Measurements from ENCODE around the gene MMEL1.
A peak's percentile ranks its signal among the peaks of the same experiment; 100 is the strongest.

MMEL1 gene

DNA sequence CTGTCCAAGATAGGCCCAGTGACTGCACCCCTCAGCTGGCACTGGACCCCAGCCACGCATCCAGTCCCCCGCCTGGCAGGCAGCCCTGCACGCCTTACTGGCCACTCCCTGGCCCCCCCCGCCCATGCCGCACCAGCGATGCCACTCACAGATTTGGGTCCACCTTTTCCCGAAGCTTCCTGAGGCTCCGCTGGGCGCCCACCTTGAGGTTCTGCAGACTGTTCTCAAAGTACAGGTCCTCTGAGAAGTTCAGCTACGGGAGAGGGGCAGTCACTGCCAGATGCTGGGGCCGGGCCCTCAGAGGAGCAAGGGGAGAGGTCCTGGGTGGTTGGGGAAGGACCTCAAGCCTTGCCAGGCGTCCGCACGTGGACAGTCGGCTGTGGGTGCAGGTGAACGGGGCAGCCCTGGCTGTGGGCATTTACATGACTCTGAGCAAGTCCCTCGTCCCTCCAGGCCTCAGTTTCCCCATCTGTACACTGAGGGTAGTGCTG lies 38.1 kb downstream of the MMEL1 start:
- H3K9ac ChIP-seq (ENCODE audit: low read length) = peak overlapping the region; percentile 65
- no peak overlapping the region for H3K4me3 ChIP-seq (ENCODE audit: low read length)
- no peaks in the 10 kb centered on the region for H3K9me3 ChIP-seq (ENCODE audit: control insufficient read depth, low read length)
- no peaks in the 10 kb centered on the region for H3K36me3 ChIP-seq (ENCODE audit: control insufficient read depth, insufficient read depth, low read length)
- peaks cover 4% of the 10 kb centered on the region for H3K27me3 ChIP-seq (ENCODE audit: control insufficient read depth, insufficient read depth, low read length)
- peaks cover 28% of the 10 kb centered on the region for H3K4me1 ChIP-seq (ENCODE audit: control insufficient read depth, insufficient read depth, low read length)

DNA sequence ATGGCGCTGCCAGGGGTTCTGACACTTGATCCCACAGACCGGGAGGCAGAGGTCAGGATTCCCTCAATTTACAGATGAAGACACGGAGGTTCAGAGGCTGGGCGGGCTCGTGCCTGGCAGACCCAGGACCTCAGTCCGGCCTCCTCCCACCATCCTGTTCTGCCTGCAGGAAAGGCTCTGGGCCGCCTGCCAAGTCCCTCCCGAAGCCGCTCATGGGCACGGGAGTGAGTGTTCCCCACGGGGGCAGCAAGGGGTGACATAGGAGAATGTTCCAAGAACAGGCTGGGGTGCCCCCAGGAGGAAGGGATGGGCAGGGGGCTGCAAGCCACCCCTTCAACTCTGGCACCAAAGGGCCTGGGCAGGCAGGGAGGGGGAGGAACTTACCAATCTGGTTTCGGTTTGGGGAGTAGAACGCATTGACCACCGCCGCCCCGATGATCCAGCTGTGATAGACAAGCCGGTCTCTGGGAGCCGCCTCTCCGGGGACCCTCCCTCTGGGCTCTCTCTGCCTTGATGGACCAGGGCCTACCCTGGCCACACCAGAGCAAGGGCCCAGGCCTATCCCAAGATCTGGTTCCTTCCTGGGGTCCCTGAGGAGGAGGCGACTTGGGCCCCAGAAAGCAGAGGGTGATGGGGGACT lies 38.7 kb downstream of the MMEL1 start:
- Histone ChIP-seq H3K9ac (ENCODE audit: low read length) (peak overlapping the region; percentile 65), H3K4me1 (ENCODE audit: control insufficient read depth, insufficient read depth, low read length) (peaks cover 28% of the 10 kb centered on the region), H3K9me3 (ENCODE audit: control insufficient read depth, low read length) (no peaks in the 10 kb centered on the region), H3K4me3 (ENCODE audit: low read length) (peak overlapping the region; percentile 36), H3K36me3 (ENCODE audit: control insufficient read depth, insufficient read depth, low read length) (no peaks in the 10 kb centered on the region), H3K27me3 (ENCODE audit: control insufficient read depth, insufficient read depth, low read length) (peaks cover 4% of the 10 kb centered on the region)

DNA sequence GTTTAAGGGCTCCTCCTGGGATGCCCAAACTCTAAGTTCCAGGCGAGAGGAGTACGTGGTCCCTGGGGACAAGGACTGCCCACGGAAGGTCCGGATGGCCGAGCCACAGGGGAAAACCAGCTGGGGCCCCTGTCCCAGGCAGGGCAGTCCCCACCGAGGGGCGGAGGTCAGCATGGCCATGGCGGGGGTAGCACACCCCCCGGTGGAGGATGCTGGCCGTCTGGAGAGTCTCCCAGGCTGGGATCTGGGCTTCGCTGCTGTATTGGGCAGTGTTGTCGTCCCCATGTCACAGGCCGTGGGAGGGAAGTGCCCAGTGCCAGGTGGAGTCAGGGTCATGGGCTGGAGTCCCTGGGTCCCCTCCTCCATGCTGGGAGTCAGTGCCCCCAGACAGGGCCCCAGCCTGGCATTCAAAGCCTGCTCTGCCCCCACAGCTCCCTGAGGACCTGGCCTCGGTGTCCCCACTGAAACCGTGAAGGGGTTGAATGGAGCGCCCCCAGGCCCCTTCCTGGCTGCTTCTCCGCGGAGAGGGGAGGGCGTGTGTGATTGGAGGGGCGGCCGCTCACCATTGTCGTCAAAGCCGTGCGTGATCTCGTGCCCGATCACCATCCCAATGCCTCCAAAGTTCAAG lies 39.5 kb downstream of the MMEL1 start:
- H3K4me3 ChIP-seq (ENCODE audit: low read length) = peak overlapping the region; percentile 63
- H3K27me3 ChIP-seq (ENCODE audit: control insufficient read depth, insufficient read depth, low read length) = peaks cover 4% of the 10 kb centered on the region
- peak overlapping the region; percentile 65 for H3K9ac ChIP-seq (ENCODE audit: low read length)
- peaks cover 31% of the 10 kb centered on the region for H3K4me1 ChIP-seq (ENCODE audit: control insufficient read depth, insufficient read depth, low read length)
- no peaks in the 10 kb centered on the region for H3K9me3 ChIP-seq (ENCODE audit: control insufficient read depth, low read length)
- no peaks in the 10 kb centered on the region for H3K36me3 ChIP-seq (ENCODE audit: control insufficient read depth, insufficient read depth, low read length)

DNA sequence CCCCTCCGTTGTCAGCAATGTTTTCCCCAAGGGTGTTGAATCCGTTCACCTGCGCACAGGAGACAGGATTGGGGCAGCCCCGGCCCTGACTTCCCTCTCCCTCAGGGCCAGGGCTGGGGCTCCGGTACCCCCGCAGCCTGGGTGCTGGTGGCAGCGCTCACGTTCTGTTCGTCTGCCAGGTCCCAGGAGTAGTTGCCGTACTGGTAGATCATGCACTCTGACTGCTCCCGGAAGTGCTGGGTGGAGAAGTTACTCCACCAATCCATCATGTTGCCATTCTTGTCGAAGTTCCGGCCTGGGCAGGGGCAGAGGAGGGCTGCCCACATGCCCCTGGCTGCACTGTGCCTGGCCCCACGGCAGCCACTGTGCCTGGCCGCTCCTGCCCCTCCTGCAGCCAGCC lies 40.1 kb downstream of the MMEL1 start:
- Histone ChIP-seq H3K4me1 (ENCODE audit: control insufficient read depth, insufficient read depth, low read length) (peaks cover 38% of the 10 kb centered on the region), H3K9me3 (ENCODE audit: control insufficient read depth, low read length) (no peaks in the 10 kb centered on the region), H3K4me3 (ENCODE audit: low read length) (peak overlapping the region; percentile 63), H3K27me3 (ENCODE audit: control insufficient read depth, insufficient read depth, low read length) (peaks cover 4% of the 10 kb centered on the region), H3K36me3 (ENCODE audit: control insufficient read depth, insufficient read depth, low read length) (no peaks in the 10 kb centered on the region), H3K9ac (ENCODE audit: low read length) (peak overlapping the region; percentile 65)

DNA sequence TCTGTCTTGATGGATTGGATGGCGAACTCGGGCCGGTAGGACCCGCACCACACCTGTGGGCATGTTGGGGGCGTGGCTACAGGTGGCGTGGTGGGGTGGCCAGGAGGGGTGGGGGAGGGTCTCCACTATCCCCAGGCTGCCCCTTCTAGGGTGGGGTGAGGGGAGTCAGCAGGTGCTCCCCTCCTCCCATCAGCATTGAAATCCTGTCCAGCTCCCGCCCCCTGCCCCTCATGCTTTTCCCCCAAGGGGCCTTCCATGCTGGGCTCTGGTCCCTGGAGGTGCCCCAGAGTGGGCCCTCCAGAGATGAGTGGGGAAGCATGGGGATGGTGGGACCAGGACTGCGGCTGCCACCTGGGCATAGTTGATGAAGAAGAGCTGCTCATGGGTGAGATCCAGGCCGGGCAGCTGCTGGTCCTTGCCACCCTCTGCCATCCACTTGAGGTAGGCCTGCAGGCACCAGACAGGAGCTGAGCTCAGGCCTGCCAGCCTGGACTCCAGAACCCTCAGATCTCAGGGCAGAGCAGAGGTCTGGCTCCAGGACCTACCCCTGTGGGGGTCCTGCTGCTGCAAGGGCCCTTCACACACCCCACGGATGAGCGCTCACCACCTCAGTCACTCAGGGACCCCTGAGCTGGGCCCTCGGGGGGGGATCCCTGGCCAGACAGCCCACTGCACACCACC lies 41.1 kb downstream of the MMEL1 start:
- Histone ChIP-seq H3K9ac (ENCODE audit: low read length) (no peak overlapping the region), H3K9me3 (ENCODE audit: control insufficient read depth, low read length) (no peaks in the 10 kb centered on the region), H3K27me3 (ENCODE audit: control insufficient read depth, insufficient read depth, low read length) (peaks cover 4% of the 10 kb centered on the region), H3K4me3 (ENCODE audit: low read length) (no peak overlapping the region), H3K4me1 (ENCODE audit: control insufficient read depth, insufficient read depth, low read length) (peaks cover 41% of the 10 kb centered on the region), H3K36me3 (ENCODE audit: control insufficient read depth, insufficient read depth, low read length) (no peaks in the 10 kb centered on the region)

DNA sequence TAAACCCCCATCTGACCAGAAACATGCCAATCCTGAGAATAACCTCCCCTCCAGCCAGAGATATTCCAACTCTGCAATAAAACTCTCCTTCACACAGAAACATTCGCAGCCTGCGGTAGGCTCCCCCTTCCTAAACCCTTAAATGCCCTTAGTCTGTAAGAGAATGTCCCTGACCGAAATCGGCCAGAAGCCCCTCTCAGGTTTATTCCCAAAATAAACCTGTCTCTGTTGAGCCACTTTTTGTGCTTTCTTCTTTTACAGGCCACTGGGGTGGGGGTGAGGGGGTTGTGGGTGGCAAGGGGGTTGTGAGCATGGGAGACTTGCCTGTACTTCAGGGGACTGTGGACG lies 41.6 kb downstream of the MMEL1 start:
- no peak overlapping the region for H3K9ac ChIP-seq (ENCODE audit: low read length)

DNA sequence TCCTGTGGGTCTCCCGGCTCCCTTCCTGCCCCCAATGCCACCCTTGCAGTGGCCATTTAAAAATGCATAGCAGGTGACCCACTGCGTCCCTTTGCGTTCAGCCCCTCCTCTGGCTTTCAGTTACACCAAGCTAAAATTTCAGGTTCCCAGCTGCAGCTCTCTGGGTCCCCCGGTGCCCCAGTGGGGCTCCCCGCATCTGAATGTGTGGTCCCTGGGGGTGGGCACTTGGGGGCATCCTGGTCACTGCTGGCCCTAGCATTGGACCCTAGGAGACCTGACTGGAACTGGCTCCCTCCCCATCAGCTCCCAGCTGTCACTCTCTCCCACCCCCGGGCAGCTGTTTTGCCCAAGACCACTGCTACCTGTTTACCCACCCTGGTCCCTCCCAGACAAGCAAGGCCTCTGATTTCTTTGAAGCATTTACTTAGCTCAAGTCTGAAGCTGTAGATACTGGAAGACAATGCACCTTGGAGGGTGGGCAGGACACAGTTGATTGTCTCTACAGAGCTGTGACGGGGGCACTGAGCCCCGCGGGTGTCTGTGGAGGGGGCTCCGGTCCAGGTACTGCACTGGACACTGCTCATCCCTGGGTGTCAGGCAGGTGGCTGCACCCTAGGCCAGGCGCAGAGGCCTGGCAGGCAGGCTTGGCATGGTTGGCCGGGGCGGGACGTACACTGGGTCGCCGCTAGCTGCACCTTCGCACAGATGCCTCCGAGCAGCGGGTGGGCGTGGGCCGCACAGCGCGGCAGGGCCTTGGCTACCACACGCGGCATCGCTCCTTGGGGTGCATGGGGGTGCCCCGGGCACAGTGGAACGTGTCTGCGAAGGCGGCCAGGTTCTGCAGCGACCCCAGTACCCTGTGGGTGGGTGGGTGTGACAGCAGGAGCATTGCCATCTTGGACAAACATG lies 42.3 kb downstream of the MMEL1 start:
- H3K4me3 ChIP-seq (ENCODE audit: low read length) = no peak overlapping the region
- H3K27me3 ChIP-seq (ENCODE audit: control insufficient read depth, insufficient read depth, low read length) = peaks cover 4% of the 10 kb centered on the region
- no peaks in the 10 kb centered on the region for H3K9me3 ChIP-seq (ENCODE audit: control insufficient read depth, low read length)
- H3K36me3 ChIP-seq (ENCODE audit: control insufficient read depth, insufficient read depth, low read length) = no peaks in the 10 kb centered on the region
- H3K4me1 ChIP-seq (ENCODE audit: control insufficient read depth, insufficient read depth, low read length) = peaks cover 42% of the 10 kb centered on the region
- no peak overlapping the region for H3K9ac ChIP-seq (ENCODE audit: low read length)

More for the DNA sequence above, 41.6 kb downstream of the MMEL1 start:
- Histone ChIP-seq H3K9me3 (ENCODE audit: control insufficient read depth, low read length) (no peaks in the 10 kb centered on the region), H3K36me3 (ENCODE audit: control insufficient read depth, insufficient read depth, low read length) (no peaks in the 10 kb centered on the region), H3K4me3 (ENCODE audit: low read length) (no peak overlapping the region), H3K27me3 (ENCODE audit: control insufficient read depth, insufficient read depth, low read length) (peaks cover 4% of the 10 kb centered on the region), H3K4me1 (ENCODE audit: control insufficient read depth, insufficient read depth, low read length) (peaks cover 41% of the 10 kb centered on the region)

DNA sequence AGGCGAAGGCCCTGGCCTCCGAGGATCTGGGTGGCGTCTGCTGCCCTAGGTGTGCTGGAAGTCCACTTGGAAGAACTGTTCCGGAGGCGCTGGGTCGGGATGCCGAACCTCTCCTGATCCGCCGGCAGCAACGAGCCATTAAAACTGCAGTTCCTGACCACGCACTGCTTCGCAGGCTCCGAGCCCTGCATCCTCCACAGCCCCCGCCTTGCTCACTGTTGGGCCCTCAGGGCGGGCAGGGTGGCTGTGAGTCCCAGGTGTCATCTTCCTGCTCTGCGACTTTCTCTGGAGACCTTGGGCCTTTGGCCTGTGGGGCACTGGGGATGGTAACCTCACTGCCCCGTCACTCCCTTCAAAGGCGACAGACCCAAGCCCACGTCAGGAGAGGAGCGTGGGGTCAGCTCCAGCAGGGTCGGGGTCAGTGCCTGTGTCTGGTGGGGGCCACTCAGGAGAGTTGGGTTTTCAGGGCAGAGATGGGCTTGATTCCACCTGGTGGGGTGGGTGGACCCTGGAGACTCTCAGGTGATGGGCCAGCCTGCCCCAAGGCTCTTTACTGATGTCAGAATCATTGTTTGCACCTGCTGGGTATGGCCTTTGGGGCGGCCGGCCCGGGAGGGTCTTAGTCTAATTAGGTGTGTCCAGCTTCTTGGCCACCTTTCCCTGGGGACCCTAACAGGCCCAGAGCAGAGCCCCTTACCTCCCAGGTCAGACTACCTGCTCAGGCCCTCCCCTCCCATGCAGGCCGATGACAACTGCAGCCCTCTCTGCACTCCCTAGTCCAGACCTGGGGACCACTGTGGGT lies 43.2 kb downstream of the MMEL1 start:
- Histone ChIP-seq H3K36me3 (ENCODE audit: control insufficient read depth, insufficient read depth, low read length) (no peaks in the 10 kb centered on the region), H3K4me1 (ENCODE audit: control insufficient read depth, insufficient read depth, low read length) (peaks cover 51% of the 10 kb centered on the region), H3K4me3 (ENCODE audit: low read length) (no peak overlapping the region), H3K9me3 (ENCODE audit: control insufficient read depth, low read length) (no peaks in the 10 kb centered on the region), H3K27me3 (ENCODE audit: control insufficient read depth, insufficient read depth, low read length) (peaks cover 4% of the 10 kb centered on the region), H3K9ac (ENCODE audit: low read length) (no peak overlapping the region)

DNA sequence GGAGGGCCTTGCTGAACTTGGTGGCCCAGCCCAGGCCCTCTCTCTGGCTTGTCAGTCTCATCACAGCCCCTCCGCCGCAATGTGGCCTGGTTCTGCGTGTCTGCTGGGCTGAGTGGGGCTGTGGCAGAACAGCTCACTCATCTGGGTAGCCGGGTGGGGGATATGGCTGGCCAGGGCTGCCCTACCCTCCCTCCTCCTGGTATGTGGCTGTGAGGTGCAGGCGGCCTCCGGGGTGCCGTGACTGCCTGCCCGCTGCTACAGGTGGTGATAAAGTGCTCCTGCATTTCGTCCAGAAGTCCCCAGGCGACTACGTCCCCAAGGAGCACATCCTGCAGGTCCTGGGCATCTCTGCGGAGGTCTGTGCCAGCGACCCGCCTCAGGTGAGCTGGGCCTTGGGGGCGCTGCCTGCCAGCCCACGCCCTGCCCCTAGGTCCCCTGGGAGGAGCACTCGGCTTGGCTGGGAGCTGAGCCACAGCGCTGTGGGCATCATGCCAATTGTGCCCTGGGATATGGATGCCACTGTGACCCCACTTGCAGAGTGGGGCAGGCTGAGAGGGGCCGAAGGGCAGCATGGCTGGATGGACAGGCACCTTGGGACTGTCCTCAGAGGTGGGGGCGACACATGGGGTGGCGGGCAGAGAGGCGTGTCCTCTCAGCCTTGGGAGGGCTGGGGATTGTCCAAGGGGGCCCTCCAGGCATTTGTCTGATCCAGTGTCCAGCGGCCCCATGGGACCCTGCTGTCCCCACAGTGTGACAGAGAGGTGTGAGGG lies 44.0 kb downstream of the MMEL1 start:
- H3K36me3 ChIP-seq (ENCODE audit: control insufficient read depth, insufficient read depth, low read length) = no peaks in the 10 kb centered on the region
- peaks cover 49% of the 10 kb centered on the region for H3K4me1 ChIP-seq (ENCODE audit: control insufficient read depth, insufficient read depth, low read length)
- H3K9ac ChIP-seq (ENCODE audit: low read length) = no peak overlapping the region
- H3K27me3 ChIP-seq (ENCODE audit: control insufficient read depth, insufficient read depth, low read length) = peaks cover 4% of the 10 kb centered on the region
- H3K9me3 ChIP-seq (ENCODE audit: control insufficient read depth, low read length) = no peaks in the 10 kb centered on the region
- no peak overlapping the region for H3K4me3 ChIP-seq (ENCODE audit: low read length)

DNA sequence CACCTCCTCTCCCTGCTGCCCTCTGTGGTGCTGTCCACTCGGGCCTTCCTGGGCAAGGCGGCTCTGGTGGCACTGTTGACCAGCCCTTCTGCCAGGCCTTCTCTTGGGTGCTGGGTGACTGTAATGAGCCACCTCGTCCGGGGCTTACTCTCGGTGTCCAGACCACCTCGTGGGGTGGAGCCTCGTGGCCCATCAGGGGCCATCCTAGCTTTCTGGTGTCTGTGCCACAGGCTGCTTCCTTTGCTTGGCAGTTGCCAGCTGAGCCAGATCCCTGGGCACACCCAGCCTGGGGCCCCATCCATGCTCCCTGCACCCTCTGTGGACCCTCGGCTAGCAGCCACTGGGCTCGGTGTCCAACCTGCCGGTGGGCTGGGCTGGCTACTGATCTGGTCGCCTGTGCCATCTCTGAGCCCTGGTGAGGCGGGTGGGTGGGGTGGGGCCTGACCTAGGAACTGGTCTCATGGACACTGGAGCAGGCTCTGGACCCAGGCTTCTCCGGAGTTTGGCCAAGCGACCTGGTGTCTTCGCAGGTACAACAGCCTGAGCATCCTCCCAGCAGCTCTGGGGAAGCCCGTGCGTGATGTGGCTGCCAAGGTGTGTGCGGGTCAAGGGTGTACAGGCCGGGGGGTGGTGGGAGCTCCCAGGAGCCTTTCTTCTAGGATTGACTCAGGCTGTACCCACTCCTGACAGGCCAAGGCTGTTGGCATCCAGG lies 44.8 kb downstream of the MMEL1 start:
- peaks cover 46% of the 10 kb centered on the region for H3K4me1 ChIP-seq (ENCODE audit: control insufficient read depth, insufficient read depth, low read length)
- H3K9ac ChIP-seq (ENCODE audit: low read length) = peak overlapping the region; percentile 72
- no peaks in the 10 kb centered on the region for H3K9me3 ChIP-seq (ENCODE audit: control insufficient read depth, low read length)
- H3K27me3 ChIP-seq (ENCODE audit: control insufficient read depth, insufficient read depth, low read length) = no peaks in the 10 kb centered on the region
- H3K4me3 ChIP-seq (ENCODE audit: low read length) = peak overlapping the region; percentile 46
- no peaks in the 10 kb centered on the region for H3K36me3 ChIP-seq (ENCODE audit: control insufficient read depth, insufficient read depth, low read length)

Data from mucosa of stomach (tissue), 1 donor.